Neural cell (in vitro differentiated cells): ENCODE measurements around the gene PARP3.

Experiments
- CTCF ChIP-seq: fragments of 450-650 bp; IDR thresholded peaks from 2 replicates; pipeline ENCODE4 v1.5.1; 2014; ENCODE audit warnings: antibody characterized with exemption, mild to moderate bottlenecking, moderate library complexity; ENCODE audit not compliant: poor library complexity, severe bottlenecking
- EZH2 ChIP-seq: fragments of 200-600, 300-800 bp; shearing (Covaris generic), sonication (generic); IDR thresholded peaks from 2 replicates; pipeline ENCODE4 v1.6.1; 2014; ENCODE audit warnings: antibody characterized with exemption, low read length, borderline replicate concordance, mild to moderate bottlenecking; ENCODE audit not compliant: insufficient read depth, poor library complexity, severe bottlenecking
- TAF1 ChIP-seq: IDR thresholded peaks from 2 replicates; pipeline ENCODE4 v1.6.1; 2012; ENCODE audit warnings: low read depth

GRCh38 chr3:51983578-51984268 lies 41.6 kb downstream of the PARP3 start:
- TF ChIP-seq EZH2: no peak
- TF ChIP-seq CTCF: no peak
- TF ChIP-seq TAF1: no peak
